Stimulated activated CD8-positive, alpha-beta memory T cell treated with anti-CD3 and anti-CD28 coated beads, Interleukin-4, amount 100 ng/mL, for 48 hours (primary cell): ENCODE measurements around the gene MAP3K20.
"Not testable (repeated sequence)": the region's sequence is repeated elsewhere in the genome, so short reads cannot be mapped to it uniquely, and the experiment has no call there.

Experiments used
- DNase-seq: peaks from one replicate; pipeline ENCODE4 v3.0.0-alpha.2; 2020

Gene MAP3K20

DNA sequence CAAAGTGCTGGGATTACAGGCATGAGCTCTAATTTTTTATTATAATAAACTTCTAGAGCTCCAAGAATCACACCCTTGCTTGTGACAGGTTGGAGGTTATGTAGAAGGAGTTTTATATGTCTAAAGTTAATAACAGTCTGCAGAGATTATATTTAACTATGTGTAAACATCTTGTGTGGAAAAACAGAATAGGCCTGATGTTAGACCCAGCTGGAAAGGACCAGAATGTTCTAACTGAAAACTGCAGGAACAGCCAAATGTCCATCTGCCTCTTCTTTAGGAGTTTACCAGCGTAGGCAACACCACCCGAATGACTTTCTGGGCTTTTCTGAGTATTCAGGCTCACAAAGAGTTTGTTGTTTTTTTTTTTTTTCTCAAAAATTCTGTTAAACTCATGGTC, 211.9 kb downstream of the MAP3K20 start:
- no peak for DNase-seq

- peak; percentile 46 for DNase-seq
Measured at GRCh38 chr2:173288561-173288960, 212.9 kb downstream of the MAP3K20 start.

DNA sequence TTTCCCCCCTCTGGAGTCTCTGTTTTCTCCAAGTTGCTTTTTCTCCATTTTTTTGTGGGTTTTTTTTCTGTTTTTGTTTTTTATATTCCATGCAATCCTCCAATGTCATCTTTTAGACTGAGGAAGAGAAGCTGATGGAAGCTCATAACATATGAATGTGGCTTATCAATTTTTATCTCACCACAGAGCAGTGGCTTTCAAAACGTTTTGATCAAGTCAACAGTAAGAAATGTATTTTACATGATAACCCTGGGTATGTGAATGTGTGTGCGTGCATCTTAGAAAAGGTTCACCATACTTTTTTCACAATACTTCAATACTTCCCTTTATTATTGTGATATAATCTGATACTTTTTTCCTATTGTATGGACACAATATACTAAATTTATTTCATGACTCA, 214.4 kb downstream of the MAP3K20 start:
- DNase-seq = no peak

GRCh38 chr2:173290518-173290917, 214.9 kb downstream of the MAP3K20 start:
- no peak for DNase-seq

GRCh38 chr2:173291412-173291811, 215.8 kb downstream of the MAP3K20 start:
- DNase-seq = no peak

- DNase-seq = no peak
Measured at GRCh38 chr2:173296235-173296634, 220.6 kb downstream of the MAP3K20 start.

DNA sequence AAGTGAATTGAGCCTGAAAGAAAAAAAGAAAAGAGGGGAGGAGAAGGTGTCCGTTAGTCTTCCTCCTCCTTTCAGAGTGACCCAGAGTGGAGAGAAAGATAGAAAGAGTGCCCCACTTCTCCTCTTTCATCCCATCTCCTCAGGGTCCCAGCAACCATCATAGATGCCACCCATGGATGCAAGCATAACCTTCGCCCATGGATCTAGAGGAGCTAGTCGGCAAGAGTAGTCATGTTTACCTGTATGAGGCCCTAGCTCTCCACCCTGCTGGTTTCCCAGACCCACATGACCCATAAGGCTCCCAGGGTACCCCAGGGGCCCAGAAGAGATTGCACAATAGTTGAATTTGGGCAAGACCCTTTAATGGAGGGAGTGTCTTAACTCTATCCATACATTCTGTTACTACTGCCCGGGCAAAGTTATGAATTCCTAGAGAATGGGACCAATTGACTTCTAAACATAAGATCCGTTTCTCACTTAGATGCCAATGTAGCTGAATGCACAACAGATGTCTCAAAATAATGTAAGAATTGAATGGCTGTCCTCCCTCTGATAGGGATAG, 223.0 kb downstream of the MAP3K20 start:
- no peak for DNase-seq

DNA sequence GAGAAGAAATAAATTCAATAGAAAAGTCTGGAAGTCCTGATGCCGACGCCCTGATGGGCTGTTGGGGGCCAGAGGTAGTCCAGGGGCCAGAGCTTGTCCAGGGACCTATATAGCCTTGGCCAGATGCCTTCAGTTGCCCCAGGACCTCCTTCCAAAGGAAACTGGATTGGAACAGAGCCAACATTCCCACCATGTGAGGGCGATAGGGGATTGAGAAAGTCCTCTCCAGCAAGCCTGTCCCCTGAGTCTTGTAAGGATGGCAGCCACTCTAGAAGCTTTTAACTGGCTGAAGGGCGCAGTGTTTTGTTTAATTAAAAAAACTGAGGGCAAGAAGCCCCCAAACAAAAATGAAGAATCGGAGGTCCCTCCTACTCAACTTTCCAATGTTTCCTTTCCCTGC, 224.1 kb downstream of the MAP3K20 start:
- DNase-seq = no peak

- no peak for DNase-seq
Measured at GRCh38 chr2:173300458-173300857, 224.8 kb downstream of the MAP3K20 start.

DNA sequence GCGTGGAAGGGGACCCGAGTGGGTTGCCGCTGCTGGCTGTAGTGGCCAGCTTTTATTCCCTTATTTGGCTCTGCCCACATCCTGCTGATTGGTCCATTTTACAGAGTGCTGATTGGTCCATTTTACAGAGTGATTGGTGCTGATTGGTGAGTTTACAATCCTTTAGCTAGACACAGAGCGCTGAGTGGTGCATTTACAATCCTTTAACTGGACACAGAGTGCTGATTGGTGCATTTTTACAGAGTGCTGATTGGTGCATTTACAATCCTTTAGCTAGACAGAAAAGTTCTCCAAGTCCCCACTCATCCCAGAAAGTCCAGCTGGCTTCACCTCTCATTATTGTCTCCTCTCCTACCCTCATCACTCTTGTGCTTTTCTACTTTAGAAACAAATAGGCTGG, 225.9 kb downstream of the MAP3K20 start:
- DNase-seq = not testable (repeated sequence)

GRCh38 chr2:173305303-173305702, 229.7 kb downstream of the MAP3K20 start:
- DNase-seq = no peak

GRCh38 chr2:173307293-173307692, 231.6 kb downstream of the MAP3K20 start:
- DNase-seq = no peak

- DNase-seq = not testable (repeated sequence)
Measured at GRCh38 chr2:173309370-173309769, 233.7 kb downstream of the MAP3K20 start.

- DNase-seq = no peak
Measured at GRCh38 chr2:173311844-173312606, 236.4 kb downstream of the MAP3K20 start.
